Measurements from ENCODE around the gene TSPO. TPM values are rescaled to one million over a fixed set of nuclear protein-coding genes. Genes with fewer than 3 reads are reported as not detected.
A peak's percentile ranks its signal among the peaks of the same experiment; 100 is the strongest.

Gene TSPO
- total and polyA plus RNA-seq, 2 of the 8 experiments (the other 6 are each of a cell fraction or from before 2014, with no cell fraction given) = 19.9 to 51.5 TPM

- H3K4me1 ChIP-seq (replicated peaks in 1 of 4; ENCODE audit: control insufficient read depth in 3 of 4, insufficient read depth in 4 of 4, low read length in 3 of 4) = peaks cover 0 to 5% (median 3%) of the 10 kb centered on the region in 4 experiments; a peak in 3 of 7 replicates
- DNase-seq (ENCODE audit: low read depth in 1 of 2, low spot score in 2 of 2) = no peak
- no peak overlapping the region for H2BK20ac ChIP-seq (ENCODE audit: low read length)
- no peak overlapping the region for H3K4me3 ChIP-seq (ENCODE audit: extremely low read depth in 1 of 4, insufficient read depth in 2 of 4, low read depth in 3 of 4, low read length in 4 of 4)
- H3K23me2 ChIP-seq (ENCODE audit: low read depth, low read length) = no peaks in the 10 kb centered on the region
- no peak overlapping the region for H4K8ac ChIP-seq (ENCODE audit: extremely low read depth, insufficient read depth, low read length)
- H3K9ac ChIP-seq (replicated peaks in 1 of 4; ENCODE audit: extremely low read depth in 1 of 4, low read depth in 3 of 4, low read length in 3 of 4) = no peak overlapping the region
- H4K20me1 ChIP-seq (replicated peaks in 1 of 2; ENCODE audit: control insufficient read depth in 1 of 2, insufficient read depth in 2 of 2, low read length in 2 of 2) = no peaks in the 10 kb centered on the region
- H2AK5ac ChIP-seq (ENCODE audit: low read depth, low read length) = 0 out of 2 replicates have a peak overlapping the region, but pooled peaks have one; percentile 86
- POLR2A ChIA-PET (ENCODE audit: partially characterized antibody) = interaction anchor here (0.7 to 2.5 kb wide), 2 partner anchors 10 to 545 kb away, joined by 5 to 14 read pairs; no protein-coding TSS in a partner anchor
- peak overlapping the region; percentile 32; the same call in 1 of the 2 replicates for H3K18ac ChIP-seq (ENCODE audit: extremely low read depth, low read length)
- no peaks in the 10 kb centered on the region for H3K79me1 ChIP-seq (ENCODE audit: low read depth, low read length)
- no peak overlapping the region for H3K56ac ChIP-seq (replicated peaks; ENCODE audit: insufficient read length, low read depth, low read length)
- CTCF ChIA-PET (ENCODE audit: partially characterized antibody) = interaction anchor here (0.8 to 2.5 kb wide), 3 partner anchors 9 to 29 kb away, joined by 3 to 17 read pairs (median 11); no protein-coding TSS in a partner anchor
- no peak overlapping the region for H4K5ac ChIP-seq (ENCODE audit: insufficient read length, low read depth, low read length)
- no peak for FAIRE-seq
- H2AFZ ChIP-seq (ENCODE audit: low read length) = no peak overlapping the region
- H3K9me3 ChIP-seq (ENCODE audit: insufficient read depth in 2 of 2, low read depth in 1 of 2, low read length in 1 of 2) = no peaks in the 10 kb centered on the region
- no peaks in the 10 kb centered on the region for H3K27me3 ChIP-seq (replicated peaks in 1 of 4; ENCODE audit: control insufficient read depth in 3 of 4, extremely low read depth in 1 of 4, insufficient read depth in 3 of 4, low read length in 3 of 4)
- no peaks in the 10 kb centered on the region for H3K79me2 ChIP-seq (ENCODE audit: control insufficient read depth in 1 of 2, insufficient read depth in 2 of 2, low read length in 2 of 2)
- no peak overlapping the region for H3K4me2 ChIP-seq (ENCODE audit: insufficient read depth in 1 of 2, low read depth in 2 of 2, low read length in 2 of 2)
- H3K4ac ChIP-seq (replicated peaks; ENCODE audit: insufficient read length, low read depth, low read length) = no peak overlapping the region
- peak overlapping the region; percentile 35; the same call in 1 of the 2 replicates for H2BK5ac ChIP-seq (ENCODE audit: low read depth, low read length)
- no peak overlapping the region for H4K91ac ChIP-seq (replicated peaks; ENCODE audit: insufficient read length, low read length)
- 0 out of 2 replicates have a peak overlapping the region, but pooled peaks have one; percentile 39 for H2BK12ac ChIP-seq (ENCODE audit: low read depth, low read length)
- no peak overlapping the region for H2BK120ac ChIP-seq (replicated peaks; ENCODE audit: low read depth, low read length)
- TF ChIP-seq RFX5 (IDR thresholded peaks at IDR 0.05; ENCODE audit: borderline replicate concordance, low read depth, low read length) = no peak
- no peak for TF ChIP-seq CBX5 (IDR thresholded peaks at IDR 0.05; ENCODE audit: low read depth, low read length)
- no peak for TF ChIP-seq TAF7 (optimal IDR thresholded peaks at IDR 0.05; ENCODE audit: borderline replicate concordance, low read depth, low read length)
- no peak for TF ChIP-seq SP2 (IDR thresholded peaks at IDR 0.05; ENCODE audit: low read length)
- no peak overlapping the region for H3K14ac ChIP-seq (ENCODE audit: insufficient read length)
- 68% methylated on average over 3 of the region's 5 CpGs; no CpG with 5 or more reads in 1 of the 2 experiments for whole genome bisulfite sequencing, 2 experiments (ENCODE audit: extremely low coverage in 1 of 2, insufficient coverage in 1 of 2, insufficient read length in 1 of 2, insufficient replicate concordance in 2 of 2, low coverage in 1 of 2, low lambda C conversion rate in 2 of 2, missing lambda C conversion rate in 1 of 2)
- no peak overlapping the region for H3K27ac ChIP-seq (ENCODE audit: low read depth, low read length)
- no peak overlapping the region for H2BK15ac ChIP-seq (ENCODE audit: low read length)
- H3K23ac ChIP-seq (ENCODE audit: insufficient read length) = no peak overlapping the region
- H3K36me3 ChIP-seq (ENCODE audit: control insufficient read depth in 2 of 4, insufficient read depth in 4 of 4, low read length in 3 of 4) = no peaks in the 10 kb centered on the region
Measured at GRCh38 chr22:43198126-43198525, 46.8 kb downstream of the TSPO start.

Data from H1 (cell line).